ENCODE results near the gene CD300LD.
"Not testable (repeated sequence)": the region's sequence is repeated elsewhere in the genome, so short reads cannot be mapped to it uniquely, and the experiment has no call there.

Gene CD300LD

DNA sequence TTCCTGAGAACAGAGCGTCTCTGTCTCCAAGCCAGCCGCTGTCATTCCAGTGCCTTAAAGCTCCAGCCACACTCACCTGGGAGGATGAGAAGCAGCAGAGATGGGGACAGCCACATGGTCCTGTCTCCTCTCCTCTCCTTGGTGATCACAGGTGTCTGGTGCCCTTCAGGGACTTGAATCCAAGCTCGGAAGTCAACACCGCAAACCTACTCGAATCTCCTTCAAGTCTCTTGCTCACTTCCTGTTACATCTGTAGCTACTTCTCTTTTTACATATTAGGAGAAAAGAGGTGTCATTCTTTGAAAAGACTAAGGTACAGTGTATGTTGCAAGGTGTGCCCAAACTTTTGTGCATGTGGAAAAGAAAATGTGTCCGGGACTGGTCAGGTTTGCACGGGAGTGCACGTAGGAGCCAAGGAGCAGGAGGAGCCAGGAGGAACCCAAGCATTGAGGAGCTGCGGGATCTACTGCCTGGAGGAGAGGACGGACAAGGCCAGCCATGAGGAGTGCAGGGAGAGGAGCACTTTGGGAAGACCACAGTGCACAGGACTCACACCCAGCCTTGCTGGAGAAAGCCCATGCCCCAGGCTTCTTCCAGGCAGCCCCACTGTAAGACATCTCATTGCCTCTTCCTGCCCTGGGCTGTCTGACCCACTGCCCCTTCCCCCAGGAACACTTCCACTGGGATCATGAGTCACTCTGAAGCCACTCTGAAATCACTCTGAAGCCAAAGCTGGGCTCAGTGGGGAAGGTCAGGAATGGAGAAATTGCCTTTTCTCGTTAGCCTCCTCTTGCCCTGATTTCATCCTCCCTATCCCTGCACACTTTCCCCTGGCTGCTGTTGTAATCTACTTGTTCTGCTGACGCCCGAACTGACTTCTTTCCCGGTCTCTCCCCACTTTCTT lies at the start of gene CD300LD:
Gene CD300LD (minus strand): TSS at position 197 of the 904 bp plus-strand sequence. CDS start 81 bp downstream, at position 116.
- no peak for DNase-seq (ENCODE audit: low read depth in 2 of 2)

DNA sequence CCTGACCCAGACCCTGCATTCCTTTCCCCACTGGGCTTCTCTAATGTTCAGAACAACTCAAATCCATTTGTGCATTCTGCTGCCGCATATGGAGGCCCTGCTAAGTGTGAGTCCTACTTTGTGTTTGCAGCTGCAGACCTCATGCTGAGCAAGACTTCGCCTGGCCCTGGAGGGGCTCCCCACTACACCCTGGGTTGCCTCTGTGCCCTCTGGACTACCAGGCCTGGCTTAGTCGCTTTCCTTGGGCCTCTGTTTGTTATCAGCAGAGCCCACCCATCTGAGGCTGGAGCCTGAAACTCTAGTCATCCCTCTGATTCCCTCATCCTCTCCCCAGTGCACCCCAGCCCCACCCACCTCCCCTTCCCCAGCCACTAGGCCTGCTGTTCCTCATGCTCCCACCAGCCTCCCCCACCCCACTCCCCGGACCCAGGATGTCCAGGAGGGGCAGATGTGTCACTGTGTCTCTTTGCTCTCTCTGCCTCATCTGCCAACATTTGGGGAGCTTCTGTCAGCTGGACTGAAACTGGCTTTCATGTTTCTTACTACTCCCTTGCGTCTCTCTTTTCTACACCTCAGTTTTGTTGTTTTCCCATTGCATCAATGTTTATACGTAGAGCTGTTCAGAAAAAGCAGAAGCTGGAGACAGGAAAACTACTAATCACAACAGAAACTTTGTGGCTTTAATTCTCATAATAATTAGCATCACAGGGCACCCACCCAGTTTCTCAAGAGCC lies 49.3 kb upstream of the CD300LD start:
- no peak for DNase-seq (ENCODE audit: low read depth in 2 of 2)

DNA sequence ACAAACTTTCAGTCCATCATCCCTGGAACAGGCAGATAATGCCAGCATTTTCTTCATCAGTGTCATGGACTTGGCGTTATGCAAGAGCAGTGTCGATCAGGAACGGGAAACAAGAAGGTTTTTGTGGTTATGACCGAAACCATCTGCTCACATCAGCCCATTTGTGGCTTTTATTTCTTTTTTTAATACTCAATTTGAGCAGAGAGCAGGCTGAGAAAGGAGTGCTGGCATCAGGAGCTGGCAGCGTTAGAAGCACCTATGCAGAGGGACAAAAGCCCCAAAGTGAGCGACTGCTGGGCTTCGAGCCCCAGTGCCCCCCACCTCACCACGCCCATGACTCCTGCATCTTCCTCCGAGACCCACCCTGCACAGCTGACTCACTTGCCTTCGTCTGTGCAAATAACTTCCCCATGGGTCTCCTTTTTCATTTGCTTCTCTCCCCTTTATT lies 47.6 kb upstream of the CD300LD start:
- no peak for DNase-seq (ENCODE audit: low read depth in 2 of 2)

DNA sequence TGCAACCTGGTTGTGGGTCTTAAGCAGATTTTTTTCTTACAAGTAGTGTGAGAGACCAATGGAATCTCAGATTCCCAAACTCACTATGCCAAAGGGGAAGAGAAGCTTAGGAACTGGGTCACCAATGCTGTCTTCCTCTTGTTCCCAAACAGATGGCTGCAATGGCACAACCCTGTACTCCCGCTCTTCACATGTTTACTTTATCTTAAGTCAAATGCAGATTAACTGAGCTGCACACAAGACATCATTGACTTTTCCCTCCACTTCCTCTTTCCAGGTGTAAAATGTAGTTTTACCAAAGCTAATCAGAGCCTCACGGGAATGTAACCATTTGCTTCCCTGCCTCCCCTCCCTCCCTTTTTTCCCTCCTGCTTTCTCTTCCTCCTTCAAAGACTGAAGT lies 45.8 kb upstream of the CD300LD start:
- DNase-seq (ENCODE audit: low read depth in 2 of 2) = no peak

DNA sequence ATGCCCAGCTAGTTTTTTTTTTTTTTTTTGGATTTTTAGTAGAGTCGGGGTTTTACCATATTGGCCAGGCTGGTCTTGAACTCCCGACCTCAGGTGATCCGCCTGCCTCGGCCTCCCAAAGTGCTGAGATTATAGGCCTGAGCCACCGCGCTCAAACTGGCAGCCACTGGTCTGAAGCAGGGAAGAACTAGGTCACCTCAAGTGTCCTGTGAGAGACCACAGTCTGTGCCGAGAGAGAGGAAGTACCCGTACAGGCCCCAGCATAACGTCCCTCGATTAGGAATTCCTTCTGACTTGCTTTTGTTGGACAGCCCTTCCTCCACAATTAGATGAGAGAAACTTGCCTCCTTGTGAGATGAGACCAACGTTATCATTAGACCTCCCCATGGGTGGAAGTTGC lies 45.2 kb upstream of the CD300LD start:
- no peak for DNase-seq (ENCODE audit: low read depth in 2 of 2)

DNA sequence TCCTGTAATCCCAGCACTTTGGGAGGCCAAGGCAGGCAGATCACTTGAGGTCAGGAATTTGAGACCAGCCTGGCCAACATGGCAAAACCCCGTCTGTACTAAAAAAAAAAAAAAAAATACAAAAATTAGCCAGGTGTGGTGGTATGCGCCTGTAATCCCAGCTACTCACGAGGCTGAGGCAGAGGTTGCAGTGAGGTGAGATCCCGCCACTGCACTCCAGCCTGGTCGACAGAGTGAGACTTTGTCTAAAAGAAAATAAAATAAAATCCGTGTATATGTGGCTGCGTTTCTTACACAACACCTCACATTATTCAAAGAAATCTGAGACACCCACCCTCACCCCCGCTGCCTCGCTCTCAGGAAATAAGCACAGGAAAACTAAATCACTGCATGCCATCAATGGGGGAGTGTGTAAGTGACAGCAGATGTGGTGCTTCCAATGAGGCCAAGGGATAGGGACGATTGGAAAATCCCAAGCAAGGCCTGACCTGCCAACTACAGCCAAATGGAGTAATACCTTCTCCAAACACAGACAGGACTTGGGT lies 44.5 kb upstream of the CD300LD start:
- DNase-seq (ENCODE audit: low read depth in 2 of 2) = not testable (repeated sequence)

DNA sequence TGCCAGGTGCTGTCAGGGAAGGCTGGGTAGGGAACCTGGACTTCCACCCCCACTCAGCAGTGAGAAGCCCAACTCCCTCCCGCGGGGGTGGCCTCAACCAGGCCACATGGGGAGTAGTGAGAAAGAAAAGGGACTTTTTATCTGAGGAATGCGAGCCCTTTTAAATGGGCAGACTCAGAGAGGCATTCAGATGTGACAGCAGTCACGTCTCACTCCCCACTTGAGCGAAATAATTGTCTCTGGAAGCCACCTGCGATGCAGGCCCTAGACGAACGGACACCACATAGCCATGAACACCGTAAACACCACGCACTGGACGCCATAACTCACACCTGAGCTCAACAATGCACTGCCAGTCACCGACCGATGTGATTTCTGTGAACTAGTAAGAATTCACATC lies 43.3 kb upstream of the CD300LD start:
- DNase-seq (ENCODE audit: low read depth in 2 of 2) = no peak

DNA sequence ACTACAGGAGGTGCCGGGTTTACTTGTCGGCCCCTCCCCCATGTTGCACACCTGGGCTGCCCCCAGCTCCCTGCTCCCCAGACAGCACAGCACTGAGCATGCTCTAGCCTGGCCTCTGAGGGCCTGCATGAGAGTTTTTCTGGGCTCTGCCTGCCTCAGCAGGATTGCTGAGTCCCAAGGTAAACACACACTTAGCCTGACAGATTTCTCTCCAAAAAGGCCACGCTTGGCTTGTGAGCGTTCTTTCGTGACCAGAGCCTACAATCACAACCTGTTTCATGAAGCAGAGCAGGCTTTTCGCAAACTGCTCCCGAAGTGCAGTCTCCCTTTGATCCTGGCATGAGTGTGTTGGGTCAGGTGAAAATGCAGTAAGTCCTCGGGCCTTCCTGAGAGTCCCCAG lies 41.2 kb upstream of the CD300LD start:
- DNase-seq (ENCODE audit: low read depth in 2 of 2) = no peak

DNA sequence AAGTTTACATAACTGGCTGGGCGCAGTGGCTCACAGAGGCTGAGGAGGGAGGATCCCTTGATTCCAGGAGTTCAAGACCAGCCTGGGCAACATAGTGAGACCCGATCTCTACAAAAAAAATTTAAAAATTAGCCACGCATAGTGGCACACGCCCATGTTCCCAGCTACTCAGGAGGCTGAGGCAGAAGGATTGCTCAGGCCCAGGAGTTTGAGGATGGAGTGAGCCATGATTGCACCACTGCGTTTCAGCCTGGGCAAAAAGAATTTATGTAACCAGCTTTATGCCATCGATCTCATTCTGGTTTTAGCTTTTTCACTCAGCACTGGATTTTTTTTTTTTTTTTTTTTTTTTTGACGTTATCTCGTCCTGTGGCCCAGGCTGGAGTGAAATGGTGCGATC lies 40.5 kb upstream of the CD300LD start:
- DNase-seq (ENCODE audit: low read depth in 2 of 2) = no peak

DNA sequence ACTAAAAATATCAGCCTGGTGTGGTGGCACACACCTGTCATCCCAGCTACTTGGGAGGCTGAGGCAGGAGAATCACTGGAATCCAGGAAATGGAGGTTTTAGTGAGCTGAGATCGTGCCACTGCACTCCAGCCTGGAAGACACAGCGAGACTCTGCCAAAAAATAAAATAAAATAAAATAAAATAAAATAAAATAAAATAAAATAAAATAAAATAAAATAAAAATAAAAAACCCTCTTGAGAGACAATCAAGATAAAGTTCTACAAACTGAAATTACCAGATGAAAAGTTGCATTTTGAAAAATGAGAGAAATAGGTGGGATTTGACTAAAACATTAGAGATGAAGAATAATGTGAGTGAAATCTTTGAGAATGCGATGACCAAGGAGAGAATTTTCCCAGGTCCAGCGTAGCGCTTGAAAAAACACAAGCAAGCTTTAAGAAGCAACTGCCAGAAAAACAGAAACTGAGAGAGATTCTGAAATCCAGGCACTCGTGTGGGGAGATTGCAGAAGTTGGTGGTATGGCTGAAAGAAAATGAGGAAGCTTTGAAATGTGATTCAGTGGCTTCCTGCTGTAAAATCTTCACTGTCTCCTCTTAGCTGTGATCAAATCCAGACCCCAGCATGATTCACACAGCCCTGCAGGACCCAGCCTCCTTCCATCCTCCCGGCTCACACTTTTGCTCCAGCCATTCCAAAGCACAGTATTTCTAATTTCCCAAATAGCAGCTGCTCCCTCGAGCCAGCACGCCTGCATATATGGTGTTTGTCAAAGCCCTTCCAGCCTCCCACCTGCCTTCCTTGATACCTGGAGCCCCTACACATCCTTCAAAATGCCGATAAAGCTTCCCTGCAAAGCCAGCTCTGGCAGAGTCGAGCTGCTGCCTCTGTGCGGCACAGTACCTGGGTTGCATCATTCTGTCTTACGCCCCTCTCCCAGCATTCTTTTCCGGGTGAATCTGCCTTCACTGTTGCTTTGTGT lies 39.7 kb upstream of the CD300LD start:
- DNase-seq (ENCODE audit: low read depth in 2 of 2) = no peak

DNA sequence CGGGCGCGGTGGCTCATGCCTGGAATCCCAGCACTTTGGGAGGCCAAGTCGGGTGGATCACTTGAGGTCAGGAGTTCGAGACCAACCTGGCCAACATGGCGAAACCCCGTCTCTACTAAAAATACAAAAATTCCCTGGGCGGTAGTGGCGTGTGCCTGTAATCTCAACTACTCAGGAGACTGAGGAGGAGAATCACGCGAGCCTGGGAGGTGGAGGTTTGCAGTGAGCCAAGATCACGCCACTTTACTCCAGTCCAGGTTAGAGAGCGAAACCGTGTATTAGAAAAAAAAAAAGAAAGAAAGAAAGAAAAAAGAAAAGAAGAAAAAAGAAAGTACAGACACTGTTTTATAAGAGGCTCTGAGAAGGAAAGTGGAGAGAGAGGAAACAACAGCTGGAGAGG lies 38.2 kb upstream of the CD300LD start:
- DNase-seq (ENCODE audit: low read depth in 2 of 2) = not testable (repeated sequence)

DNA sequence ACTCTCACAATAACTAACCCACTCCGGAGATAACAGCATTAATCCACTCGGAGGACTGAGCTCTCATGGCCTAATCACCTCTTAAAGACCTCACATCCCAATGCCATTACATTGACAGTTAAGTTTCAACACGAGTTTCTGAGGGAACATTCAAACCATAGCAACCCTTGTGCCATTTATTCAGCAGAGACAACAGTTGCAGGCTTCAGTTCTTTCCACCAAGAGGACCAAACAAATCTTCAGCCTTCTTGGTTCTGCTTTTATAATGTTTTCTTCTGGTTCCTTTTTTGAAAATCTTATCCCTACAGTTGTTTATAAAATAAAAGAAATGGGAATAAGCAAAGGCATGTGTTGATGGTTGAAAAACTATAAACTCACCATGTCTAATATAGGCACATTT lies 33.6 kb upstream of the CD300LD start:
- no peak for DNase-seq (ENCODE audit: low read depth in 2 of 2)

DNA sequence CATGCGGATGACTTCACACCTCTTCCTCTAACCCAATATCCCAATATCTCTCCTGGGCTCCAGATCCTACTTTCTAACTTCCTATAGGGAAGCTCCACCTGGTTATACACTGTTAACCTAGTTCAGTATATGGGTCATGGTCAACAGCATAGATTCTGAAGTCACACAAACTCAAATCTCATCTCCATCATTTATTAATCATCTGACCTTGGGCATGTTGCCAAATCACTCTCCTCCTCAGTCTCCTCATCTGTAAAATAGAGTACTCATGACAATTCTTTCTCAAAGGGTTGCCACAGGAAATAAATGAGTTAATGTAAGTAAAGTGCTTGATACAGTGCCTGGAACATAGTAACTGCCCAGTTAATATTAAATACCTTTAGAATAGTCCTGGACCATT lies 32.0 kb upstream of the CD300LD start:
- no peak for DNase-seq (ENCODE audit: low read depth in 2 of 2)

DNA sequence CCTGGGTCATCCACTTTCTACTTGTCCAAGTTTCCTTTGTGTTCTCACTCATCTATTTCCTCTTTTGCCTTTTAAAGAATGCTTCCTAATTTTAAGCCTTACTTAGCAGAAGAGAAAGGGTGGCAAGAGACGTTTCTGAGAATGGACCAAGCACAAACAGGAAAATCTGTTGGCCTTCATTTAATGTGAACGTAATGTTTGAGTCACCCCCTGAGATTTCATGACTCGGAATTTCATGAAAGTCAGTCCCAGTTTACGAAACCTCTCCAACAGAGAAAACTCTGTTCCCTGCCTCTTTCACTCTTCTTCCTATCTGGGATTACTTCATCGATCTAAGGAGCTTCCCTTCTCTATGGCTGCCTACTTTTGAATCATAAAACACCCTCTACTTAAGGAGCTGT lies 31.6 kb upstream of the CD300LD start, which contains the start of gene CD300E:
Gene CD300E (minus strand): TSS at position 46 of the 401 bp plus-strand sequence. CDS start 117 bp downstream, outside the sequence.
- DNase-seq (ENCODE audit: low read depth in 2 of 2) = no peak

DNA sequence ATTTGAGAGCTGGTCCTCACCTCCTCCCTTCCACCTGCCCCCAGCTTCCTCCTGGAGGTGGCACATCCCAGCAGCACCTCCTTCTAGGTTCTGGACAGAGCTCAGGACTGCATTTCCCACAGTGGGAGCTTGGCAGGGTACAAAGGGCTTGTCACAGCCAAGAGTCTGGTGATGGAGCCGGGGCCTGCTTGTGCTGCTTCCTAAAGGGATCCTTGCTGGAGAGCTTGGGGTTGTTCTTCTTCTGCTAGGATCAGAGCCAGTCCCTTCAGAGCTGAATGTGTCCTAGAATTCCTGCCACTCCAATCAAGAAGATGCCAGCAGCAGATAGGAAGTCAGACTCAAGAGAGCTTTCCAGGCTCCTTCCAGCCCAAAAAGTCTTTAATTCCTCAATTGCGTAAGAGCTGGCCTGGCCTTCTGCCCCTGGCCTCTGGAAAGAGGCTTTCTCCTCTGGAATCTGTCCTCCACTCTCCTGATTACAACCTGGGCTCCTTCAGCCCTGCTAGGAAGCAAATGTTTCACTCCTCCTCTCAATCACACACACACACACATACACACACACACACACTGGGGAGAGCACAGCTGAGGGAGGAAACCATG lies 27.1 kb upstream of the CD300LD start:
- DNase-seq (ENCODE audit: low read depth in 2 of 2) = no peak

DNA sequence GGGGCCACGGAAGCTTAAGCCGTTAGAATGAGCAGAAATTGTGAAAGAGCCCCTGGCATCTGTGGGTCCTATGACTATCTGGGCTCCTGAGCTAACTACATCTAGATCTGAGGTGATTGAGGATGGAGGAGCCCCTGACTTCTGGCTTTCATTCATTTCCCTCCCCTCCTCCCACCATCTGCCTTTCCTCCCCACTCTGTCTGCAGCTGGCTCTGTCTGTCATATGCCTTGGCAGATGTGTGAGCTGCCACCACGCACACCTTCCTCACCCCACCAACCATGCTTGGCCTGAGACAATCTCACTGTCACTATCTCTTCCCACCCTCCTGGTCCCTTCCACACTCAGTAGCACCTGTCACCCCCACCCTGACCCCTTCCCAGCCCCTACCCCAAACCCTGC lies 26.4 kb upstream of the CD300LD start:
- no peak for DNase-seq (ENCODE audit: low read depth in 2 of 2)

DNA sequence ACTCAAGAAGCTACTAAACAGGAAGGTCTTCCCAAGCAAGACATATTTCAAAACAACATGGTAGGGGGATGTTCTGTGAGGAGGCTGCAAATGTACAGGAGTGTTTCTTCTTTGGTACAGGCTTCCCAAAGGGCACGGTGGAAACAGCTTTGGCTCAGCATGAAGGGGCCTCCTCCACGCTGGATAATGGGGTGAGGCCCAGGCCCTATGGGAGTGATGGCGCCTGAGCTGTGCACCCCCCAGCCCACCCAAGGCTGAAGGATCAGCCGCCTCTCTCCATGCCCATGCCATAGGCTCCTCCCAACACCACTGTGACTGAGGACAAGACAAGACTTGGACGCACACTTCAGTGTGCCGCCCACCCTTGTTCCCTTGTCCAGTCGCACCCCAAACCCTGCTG lies 24.6 kb upstream of the CD300LD start:
- no peak for DNase-seq (ENCODE audit: low read depth in 2 of 2)

DNA sequence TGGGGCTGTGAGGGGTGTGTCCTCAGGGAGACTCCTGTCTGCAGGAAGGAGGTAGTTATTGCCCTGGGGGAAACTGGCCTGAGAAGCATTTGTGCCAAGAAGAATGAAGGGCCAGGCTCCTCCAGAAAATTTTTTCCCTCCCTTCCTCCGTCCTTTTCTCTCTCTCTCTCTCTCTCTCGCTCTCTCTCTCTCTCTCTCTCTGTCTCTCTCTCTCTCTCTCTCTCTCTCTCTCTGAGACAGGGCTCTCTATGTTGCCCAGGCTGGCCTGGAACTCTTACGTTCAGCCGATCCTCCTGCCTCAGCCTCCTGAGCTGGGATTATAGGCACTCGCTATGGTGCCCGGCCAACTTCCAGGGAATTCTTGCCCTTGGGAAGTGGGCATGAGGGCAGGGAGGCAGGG lies 20.0 kb upstream of the CD300LD start:
- no peak for DNase-seq (ENCODE audit: low read depth in 2 of 2)

DNA sequence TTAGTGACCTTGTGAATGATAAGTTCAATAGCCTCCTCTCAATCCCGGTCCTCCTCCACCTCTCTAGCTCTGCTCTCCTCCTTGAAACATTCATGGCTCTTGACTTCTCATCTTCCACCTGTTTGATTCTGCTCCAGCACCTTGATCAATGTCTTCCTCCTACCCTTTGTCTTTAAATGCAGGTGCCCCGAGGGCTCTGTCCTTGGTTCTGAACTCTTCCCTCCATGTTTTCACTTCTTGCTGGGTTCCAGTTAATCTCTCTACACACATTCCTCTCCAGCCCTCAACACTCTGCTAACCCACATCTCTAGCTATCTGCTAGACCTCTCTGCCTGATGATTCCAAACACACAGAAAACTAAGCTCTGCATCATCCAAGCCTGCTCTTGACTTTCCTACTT lies 18.0 kb upstream of the CD300LD start:
- no peak for DNase-seq (ENCODE audit: low read depth in 2 of 2)

DNA sequence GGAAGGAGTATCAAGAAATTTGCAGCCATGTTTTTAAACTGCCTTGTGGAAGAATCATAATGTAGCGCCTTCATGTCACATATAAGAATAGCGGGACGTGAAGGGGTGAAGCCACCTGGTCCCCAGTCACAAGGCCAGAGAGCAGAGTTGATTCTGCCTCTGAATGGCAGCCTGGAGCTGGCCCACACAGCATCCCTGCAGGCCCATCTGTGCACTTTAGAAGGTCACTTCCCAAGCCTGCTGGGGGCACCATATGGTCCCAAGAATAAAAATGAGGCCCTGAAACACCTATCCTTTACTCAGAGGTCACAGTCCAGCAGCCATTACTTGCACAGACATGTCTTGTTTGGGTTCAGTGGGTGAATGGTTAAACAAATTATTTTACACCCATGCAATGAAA lies 16.4 kb upstream of the CD300LD start:
- DNase-seq (ENCODE audit: low read depth in 2 of 2) = no peak

DNA sequence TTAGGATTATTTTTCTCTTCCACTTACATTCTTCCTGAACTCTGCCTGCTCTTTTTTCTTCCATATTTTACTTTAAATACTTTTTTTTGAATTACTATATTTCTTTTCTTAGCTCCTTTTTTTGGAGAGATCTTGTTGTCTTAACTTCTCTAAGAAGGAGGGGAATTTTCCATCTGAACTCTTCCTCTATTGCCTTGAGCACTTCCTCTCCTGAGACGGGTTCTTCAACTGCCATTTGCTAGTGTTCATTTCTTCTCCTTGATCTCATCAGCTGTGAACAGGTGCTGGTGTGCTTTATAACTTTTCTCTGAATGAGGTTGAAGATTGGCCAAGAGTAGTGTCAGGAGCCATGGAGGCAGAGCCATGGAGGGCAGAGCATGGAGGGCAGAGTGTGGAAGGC lies 15.1 kb upstream of the CD300LD start:
- no peak for DNase-seq (ENCODE audit: low read depth in 2 of 2)

Measured in stimulated activated CD4-positive, alpha-beta T cell treated with anti-CD3 and anti-CD28 coated beads, Interleukin-1b, Interleukin-23, amount 100 ng/mL, for 1 hour (primary cell).